ENCODE measurements around the gene MRC1.

MRC1 gene

DNA sequence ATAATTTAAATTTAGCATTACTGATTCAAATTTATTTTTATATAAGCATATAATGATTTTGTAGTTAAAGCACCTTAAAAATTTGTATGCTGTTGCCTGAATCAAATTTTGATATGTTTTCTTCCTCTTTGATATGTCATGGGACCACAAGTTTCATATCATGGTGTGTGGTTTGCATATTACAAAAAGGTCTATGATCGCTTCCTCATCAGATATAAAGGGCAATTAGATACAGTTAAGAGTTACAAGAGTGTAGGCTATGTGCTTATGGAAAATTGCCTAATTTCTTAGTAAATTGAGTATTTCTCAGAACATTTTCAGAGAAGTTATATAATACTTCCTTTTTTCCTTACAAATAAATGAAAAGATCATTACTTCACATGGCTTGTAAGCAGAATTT is 22.2 kb downstream of the MRC1 start:
- DNase-seq (ENCODE audit: low spot score), result no peak
- TF ChIP-seq CTCF (IDR thresholded peaks at IDR 0.05; ENCODE audit: extremely low read depth, missing control alignments), result no peak

DNA sequence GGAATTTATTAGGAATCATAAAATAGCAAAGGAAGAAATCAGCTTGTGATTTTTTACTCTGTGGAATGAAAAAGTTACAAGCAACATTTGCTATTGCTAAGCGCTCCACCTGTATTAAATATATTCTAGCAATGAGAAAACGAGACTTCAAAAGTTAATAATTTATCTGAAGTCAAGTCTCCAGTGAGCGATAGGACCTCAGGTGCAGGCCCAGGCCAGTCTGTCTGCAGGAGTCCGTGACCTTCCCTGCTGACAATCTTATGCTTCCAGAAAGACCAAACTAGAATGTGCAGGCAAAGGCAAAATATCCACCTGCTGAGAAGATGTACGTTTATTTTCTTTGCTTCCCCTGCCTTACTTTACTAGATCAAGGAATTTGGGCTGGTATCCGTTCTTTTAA is 22.7 kb downstream of the MRC1 start:
- no peak for TF ChIP-seq CTCF (IDR thresholded peaks at IDR 0.05; ENCODE audit: extremely low read depth, missing control alignments)
- DNase-seq (ENCODE audit: low spot score), result no peak

DNA sequence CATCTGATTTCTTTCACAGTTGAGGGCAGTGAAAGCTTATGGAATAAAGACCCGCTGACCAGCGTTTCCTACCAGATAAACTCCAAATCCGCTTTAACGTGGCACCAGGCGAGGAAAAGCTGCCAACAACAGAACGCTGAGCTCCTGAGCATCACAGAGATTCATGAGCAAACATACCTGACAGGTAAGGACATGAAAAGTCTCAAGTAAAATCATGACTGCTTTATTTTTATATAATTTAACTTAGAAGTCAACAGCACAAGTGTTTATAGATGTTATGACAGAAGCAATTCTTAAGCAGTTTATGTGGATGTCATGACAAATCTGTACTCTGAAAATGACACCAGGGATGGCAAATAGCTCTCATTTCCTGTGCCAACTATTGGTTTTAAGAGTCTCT is 24.5 kb downstream of the MRC1 start:
- no peak for DNase-seq (ENCODE audit: low spot score)
- TF ChIP-seq CTCF (IDR thresholded peaks at IDR 0.05; ENCODE audit: extremely low read depth, missing control alignments), result no peak

DNA sequence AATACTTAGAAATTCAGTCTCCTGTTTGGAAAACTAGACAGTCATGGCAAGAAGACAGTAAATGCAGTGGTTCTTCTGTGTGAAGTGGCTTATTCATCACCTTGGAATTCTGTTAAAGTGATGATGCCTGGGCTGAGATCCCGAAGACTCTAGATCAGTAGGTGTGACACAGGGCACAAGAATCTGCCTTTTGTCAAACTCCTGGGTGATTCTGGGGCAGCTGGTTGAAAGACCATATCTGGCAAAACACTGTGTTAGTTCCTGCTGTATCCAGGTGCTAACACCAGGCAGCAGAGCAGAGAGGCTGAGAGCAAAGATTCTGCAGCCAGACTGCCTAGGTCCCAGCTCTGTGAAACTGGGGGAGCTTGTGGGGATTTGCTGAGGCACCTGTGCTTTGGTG is 26.5 kb downstream of the MRC1 start:
- no peak for TF ChIP-seq CTCF (IDR thresholded peaks at IDR 0.05; ENCODE audit: extremely low read depth, missing control alignments)
- no peak for DNase-seq (ENCODE audit: low spot score)

DNA sequence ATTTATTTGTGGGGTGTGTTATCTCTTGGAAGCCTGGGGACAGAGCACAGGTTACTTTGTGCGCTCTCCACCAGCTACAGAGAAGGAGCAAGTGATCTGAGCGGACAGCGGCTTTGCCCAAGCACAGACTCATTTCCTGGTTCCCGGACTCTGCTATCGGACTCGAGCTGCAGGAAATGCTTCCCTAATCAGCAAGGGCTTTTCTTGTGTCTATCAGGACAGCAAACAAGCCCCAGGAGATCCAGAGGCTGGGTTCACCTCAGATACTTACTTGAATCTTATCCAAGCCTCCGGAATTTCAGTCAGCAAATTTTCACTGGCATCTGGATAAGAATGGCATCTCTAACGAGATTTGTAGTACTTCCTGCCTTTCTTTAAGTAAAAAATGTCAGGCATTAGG is 27.8 kb downstream of the MRC1 start:
- DNase-seq (ENCODE audit: low spot score), result no peak
- TF ChIP-seq CTCF (IDR thresholded peaks at IDR 0.05; ENCODE audit: extremely low read depth, missing control alignments), result no peak

- DNase-seq (ENCODE audit: low spot score), result no peak
- TF ChIP-seq CTCF (IDR thresholded peaks at IDR 0.05; ENCODE audit: extremely low read depth, missing control alignments), result no peak
Measured at GRCh38 chr10:17838080-17838648, 29.0 kb downstream of the MRC1 start.

DNA sequence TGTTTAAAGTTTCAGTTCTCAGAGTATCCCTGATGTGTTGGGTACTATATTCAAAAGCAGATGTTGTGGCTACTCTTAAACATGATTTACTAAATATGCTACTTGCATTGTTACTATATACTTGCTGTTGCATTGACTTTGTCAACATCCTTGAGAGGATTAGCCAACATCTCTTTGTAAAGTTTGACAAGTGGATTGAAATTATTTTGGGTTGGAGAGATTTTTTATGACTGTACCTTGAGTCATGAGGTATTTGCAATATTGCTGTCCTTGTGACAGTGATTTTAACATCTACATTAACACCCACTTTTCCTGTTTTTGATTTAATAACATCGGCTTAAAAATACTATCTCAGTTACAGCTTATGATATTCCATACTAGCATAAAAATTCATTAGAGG is 31.9 kb downstream of the MRC1 start:
- DNase-seq (ENCODE audit: low spot score), result no peak
- no peak for TF ChIP-seq CTCF (IDR thresholded peaks at IDR 0.05; ENCODE audit: extremely low read depth, missing control alignments)
